Inflammatory macrophage treated with lipopolysaccharide for 1 hour (primary cell): ENCODE measurements around the gene ZFAND5.

ENCODE experiments used
- DNase-seq, 2 donors: peaks; one replicate each; pipeline ENCODE4 v3.0.0-alpha.2; 2020 to 2022

ZFAND5 gene

DNA sequence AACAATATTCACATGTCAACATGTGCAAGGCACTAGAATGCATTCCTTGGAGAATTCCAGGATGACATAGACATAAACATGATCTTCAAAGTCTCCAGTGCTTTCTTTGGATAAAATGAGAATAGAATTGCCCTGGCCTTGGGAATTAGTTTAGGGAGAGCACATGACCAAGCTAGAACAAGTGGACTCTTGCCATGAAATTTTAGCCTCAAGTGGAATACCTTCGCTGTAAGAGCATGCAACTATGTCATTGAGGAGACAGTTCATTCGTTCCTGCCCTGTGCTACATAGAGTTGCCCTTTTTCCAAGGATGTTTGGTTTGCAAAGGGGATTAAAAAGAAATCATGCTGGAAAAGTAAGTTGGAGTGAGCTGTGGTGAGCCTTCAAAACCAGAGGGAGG is 42.7 kb downstream of the ZFAND5 start:
- no peak for DNase-seq

DNA sequence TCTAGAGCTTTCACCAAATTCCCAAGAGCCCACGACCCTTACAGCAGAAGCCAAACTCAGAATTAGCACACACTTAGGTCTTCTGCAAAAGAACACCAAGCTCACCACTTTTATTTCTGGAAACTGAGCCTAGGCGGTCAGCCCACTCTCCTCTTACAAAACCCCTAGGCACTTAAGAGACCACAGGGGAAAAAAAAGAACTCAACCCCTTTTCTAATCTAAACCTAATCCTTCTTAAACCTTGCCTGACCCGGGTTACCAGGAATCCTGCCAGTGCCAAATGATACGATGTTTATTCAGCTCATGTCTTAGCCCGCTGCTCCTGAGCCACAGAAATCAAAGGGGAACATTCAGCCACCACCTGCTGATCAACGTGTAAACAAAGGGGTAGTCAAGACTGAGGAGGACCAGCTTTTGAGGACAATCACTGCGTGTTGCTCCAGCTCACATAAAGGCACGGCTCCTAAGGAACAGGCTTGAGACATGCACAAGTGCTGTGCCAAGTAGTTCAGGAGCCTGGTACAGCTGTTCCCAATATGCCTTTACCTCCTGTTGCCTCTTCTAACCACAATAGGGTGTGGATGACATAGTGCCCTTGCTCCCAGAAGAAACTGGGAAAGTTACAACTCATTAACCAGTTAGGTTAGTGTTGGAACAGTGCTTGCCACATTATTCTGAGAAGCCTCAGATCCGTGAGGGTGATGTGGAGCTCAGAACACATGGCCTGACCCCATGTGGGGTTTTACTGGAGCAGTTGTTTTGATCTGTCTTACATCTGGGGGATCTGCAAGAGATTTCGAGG is 49.3 kb downstream of the ZFAND5 start:
- DNase-seq, result no peak

DNA sequence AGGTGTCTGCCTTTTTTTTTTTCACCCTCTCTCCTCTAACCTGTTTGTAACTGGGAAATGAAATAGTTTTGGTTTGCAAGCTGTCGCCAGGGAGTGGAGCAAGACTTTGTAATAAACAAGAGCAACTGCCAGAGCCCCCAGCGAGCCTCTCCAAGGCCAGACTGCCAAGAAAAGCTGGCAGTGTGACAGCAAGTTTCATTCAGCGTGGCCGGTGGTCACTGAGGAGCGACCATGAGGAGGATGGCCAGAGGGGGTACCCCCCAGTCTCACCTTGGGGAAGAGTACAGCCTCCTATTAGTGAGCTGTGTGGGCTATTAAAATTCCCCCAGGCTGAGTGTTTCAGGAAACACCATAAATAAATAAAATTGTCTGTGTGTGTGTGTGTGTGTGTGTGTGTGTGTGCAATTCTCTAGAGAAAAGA is 49.9 kb downstream of the ZFAND5 start:
- DNase-seq, result no peak

DNA sequence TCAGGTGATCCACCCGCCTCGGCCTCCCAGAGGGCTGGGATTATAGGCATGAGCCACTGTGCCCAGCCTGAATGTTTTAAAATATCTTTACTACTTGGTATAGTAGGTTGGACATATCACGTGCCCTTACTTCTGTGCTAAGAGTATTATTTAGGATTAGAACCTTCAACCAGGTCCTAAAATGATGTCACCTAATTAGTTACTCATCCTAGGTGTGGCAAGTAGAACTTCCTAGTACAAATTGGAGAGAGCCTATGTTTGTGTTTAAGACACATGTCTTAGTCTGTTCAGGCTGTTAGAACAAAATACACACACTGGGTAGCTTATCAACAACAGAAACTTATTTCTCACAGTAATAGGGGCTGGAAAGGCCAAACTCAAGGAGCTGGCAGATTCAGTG is 51.5 kb downstream of the ZFAND5 start:
- DNase-seq, result no peak

DNA sequence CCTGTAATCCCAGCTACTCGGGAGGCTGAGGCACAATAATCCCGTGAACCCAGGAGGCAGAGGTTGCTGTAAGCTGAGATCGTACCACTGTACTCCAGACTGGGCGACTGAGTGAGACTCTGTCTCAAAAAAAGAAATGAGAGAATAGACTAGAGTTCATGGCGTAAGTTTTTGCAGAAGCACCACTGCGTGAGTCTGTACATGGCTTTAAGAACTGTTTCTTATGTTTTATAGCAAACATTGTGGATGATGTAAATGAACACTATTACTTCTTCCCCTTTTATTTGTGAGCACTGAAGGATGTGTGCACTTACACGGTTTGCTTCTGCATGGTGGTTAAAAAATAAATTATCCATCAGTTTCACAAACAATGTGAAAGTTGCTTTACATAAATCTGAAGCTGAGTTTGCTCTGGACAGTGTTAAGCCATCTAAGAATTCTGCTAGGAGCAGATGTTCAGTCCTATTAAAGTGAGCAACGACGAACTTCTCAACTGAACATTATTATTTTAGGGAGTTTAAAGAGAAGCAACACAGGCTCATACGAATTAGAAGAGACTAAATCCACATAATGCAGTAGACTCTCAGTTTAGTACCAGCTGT is 52.5 kb downstream of the ZFAND5 start:
- DNase-seq, result peak in 1 of 2 donors; percentile 19

DNA sequence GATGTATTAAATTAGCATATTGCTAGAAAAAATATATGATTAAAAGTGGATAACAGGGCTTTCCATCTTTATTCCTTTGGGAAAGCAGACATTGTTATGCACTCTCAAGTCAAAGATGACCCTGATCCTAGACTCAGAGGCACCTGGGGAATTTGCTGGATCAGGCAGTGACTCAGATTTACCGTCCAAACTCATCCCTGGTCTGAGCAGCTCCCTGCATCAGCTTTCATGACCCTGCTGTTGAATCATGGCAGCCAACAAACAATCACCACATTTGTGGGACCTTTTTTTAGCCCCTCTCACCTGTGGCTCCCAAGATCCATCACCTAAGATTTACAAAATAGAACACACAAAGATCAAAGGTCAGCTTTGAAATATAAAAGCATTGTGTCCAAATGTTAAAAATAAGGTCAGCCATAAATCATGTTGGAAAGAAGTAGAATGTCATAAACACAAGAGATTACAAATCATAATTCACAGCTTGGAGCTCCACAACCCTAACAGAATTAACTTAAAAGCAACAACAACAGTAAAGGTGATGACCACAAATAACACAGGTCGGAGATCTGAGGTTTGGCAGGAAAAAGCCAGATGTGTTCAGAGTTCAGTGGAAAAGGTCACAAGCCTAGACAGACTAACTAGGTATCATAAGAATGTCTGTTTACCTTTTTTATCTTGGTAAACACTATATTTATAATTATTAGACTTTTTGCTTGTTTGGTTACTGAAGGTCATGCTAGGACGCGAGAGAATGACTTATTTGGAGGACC is 55.5 kb downstream of the ZFAND5 start:
- no peak for DNase-seq

DNA sequence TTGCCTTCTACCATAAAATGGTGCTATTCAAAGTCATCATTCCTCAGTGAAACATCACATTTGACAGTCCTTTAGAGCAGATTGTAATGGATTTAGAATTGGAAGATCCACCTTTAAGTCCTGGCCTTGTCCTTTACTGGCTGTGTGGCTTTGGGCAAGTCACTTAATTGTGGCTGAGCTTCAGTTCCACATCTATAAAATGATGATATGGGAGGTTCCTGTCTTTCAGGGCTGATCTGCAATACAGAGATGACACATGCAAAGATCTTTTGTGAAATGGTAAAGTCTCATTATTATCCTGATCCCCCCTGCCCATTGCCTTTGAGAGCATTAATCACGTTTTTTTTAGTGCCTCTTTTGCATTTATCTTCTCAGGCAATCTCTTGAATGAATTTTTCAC is 58.2 kb downstream of the ZFAND5 start:
- DNase-seq, result peak; percentile 83 to 85

DNA sequence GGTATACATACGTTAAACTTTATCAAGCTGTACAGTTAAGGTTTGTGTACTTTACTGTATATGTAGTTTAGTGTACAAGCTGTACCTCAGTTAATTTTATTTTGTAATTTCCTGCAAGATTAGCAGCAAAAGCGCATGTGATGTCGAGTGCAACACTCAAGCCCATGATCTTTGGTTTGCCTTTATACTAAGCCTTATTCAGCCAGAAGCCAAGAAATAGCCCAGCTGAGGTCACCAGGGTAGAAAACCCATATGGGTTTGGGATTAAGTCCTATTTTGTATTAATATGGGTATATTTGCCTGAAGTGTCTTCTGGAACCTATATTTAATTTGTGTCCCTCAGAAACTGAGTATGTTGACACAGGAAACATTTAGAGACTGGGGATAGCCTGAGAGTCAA is 59.3 kb downstream of the ZFAND5 start:
- DNase-seq, result peak; percentile 47 to 50

DNA sequence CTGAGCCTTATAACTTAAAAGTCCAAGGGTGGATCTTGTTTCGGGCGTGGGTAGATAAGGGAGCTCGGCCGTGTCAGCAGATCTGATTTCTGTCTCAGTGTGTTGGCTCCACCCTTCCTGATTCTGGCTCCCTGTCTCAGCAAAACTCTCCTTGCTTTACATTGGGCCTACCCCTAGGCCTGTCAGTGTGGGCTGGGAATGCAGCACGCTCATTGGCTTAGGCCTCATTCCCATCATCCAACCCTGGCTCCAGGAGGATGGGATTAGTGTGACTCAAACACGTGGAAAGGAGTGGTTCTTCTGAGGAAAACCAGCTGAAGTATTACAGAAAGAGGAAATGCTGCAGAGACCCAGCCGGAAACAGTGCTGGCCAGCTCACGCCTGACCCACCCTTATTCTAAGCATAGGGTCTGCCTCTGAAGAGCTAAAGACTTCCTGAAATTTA is 59.9 kb downstream of the ZFAND5 start:
- peak; percentile 95 to 100 for DNase-seq

DNA sequence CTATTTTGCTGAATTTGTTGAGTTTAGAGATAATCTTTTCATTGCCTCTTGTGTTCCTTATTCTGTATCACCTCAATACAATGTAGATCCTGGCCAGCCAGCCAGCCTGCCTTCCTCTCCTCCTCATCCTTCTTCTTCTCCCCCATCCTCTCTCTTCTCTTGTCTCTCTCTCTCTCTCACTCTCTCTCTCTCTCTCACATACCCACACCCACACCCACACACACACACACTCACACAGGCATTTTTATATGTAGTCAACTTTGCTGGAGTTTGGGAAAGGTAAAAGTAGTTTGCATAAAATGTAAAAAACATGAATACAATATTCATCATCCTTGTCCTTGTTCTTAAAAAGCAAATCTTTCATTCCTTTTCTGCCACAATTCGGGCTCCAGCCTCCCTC is 60.5 kb downstream of the ZFAND5 start:
- peak in 1 of 2 donors; percentile 27 for DNase-seq
